Stimulated activated naive CD4-positive, alpha-beta T cell (primary cell): ENCODE measurements around the gene ADGRD2.

Experiments
- DNase-seq, 6 experiments: peaks; one replicate each; lab custom pipeline; 2025; lab: John Stamatoyannopoulos, UW

Gene ADGRD2

GRCh38 chr9:124496463-124496862, 46.2 kb downstream of the ADGRD2 start:
- DNase-seq: no peak

- DNase-seq: no peak
Observed at GRCh38 chr9:124497441-124497840, 47.2 kb downstream of the ADGRD2 start.

- no peak for DNase-seq
Observed at GRCh38 chr9:124498040-124498439, 47.8 kb downstream of the ADGRD2 start.

GRCh38 chr9:124498499-124499146, 48.4 kb downstream of the ADGRD2 start:
- DNase-seq: no peak

GRCh38 chr9:124499216-124499615, 49.0 kb downstream of the ADGRD2 start:
- DNase-seq: no peak

GRCh38 chr9:124500028-124500795, 50.0 kb downstream of the ADGRD2 start:
- no peak for DNase-seq

GRCh38 chr9:124500796-124501611, 50.8 kb downstream of the ADGRD2 start:
- no peak for DNase-seq

- DNase-seq: no peak
Observed at GRCh38 chr9:124501771-124502320, 51.6 kb downstream of the ADGRD2 start.

GRCh38 chr9:124502711-124503702, 52.8 kb downstream of the ADGRD2 start:
- no peak for DNase-seq

GRCh38 chr9:124503713-124504529, 53.7 kb downstream of the ADGRD2 start:
- no peak for DNase-seq

GRCh38 chr9:124504530-124505005, 54.3 kb downstream of the ADGRD2 start:
- DNase-seq: no peak

GRCh38 chr9:124505006-124505900, 55.0 kb downstream of the ADGRD2 start:
- no peak for DNase-seq

GRCh38 chr9:124505901-124506346, 55.7 kb downstream of the ADGRD2 start:
- no peak for DNase-seq

GRCh38 chr9:124506433-124506832, 56.2 kb downstream of the ADGRD2 start:
- DNase-seq: no peak

- no peak for DNase-seq
Observed at GRCh38 chr9:124506931-124507879, 57.0 kb downstream of the ADGRD2 start, which contains the start of gene NR5A1. Gene NR5A1 (minus strand): TSS chr9:124507399. CDS start chr9:124503395, 4,004 bp downstream.

- DNase-seq: no peak
Observed at GRCh38 chr9:124507880-124508423, 57.7 kb downstream of the ADGRD2 start.

GRCh38 chr9:124510650-124511425, 60.6 kb downstream of the ADGRD2 start:
- DNase-seq: no peak
